Activated B cell treated with CpG ODN at 0.5 μM for 24 hours (primary cell): Measurements from ENCODE around the gene HSD17B2. TPM values are rescaled to one million over a fixed set of nuclear protein-coding genes. Genes with fewer than 3 reads are reported as not detected.
A peak's percentile ranks its signal among the peaks of the same experiment; 100 is the strongest.

Source experiments
- ATAC-seq: fragments of 200-7000 bp; cut with Tn5 transposase; one replicate; pipeline ENCODE4 v1.10.0; 2021; ENCODE audit warnings: low read depth, mild to moderate bottlenecking, moderate library complexity
- CTCF ChIA-PET: fragments of 350-600 bp; sonication (Branson Sonifier 250); formaldehyde crosslinking; loops from one replicate; lab custom pipeline; 2021; ENCODE audit warnings: antibody characterized with exemption; lab: Charles Lee
- POLR2A ChIA-PET: fragments of 350-600 bp; sonication (Branson Sonifier 250); formaldehyde crosslinking; loops from one replicate; lab custom pipeline; 2021; ENCODE audit warnings: antibody characterized with exemption; lab: Charles Lee
- DNase-seq: peaks from one replicate; pipeline ENCODE4 v3.0.0; 2022
- H3K27ac Mint-ChIP-seq: one replicate; pipeline ENCODE4 v1.8.0; 2020; ENCODE audit warnings: mixed read lengths
- H3K27me3 Mint-ChIP-seq: one replicate; pipeline ENCODE4 v1.8.0; 2021; ENCODE audit warnings: mixed read lengths
- H3K36me3 Mint-ChIP-seq: one replicate; pipeline ENCODE4 v1.8.0; 2021; ENCODE audit warnings: low read depth, mixed read lengths
- H3K4me1 Mint-ChIP-seq: one replicate; pipeline ENCODE4 v1.8.0; 2021; ENCODE audit warnings: mixed read lengths
- H3K4me3 Mint-ChIP-seq: one replicate; pipeline ENCODE4 v1.8.0; 2020; ENCODE audit warnings: mild to moderate bottlenecking, mixed read lengths
- H3K9me3 Mint-ChIP-seq: one replicate; pipeline ENCODE4 v1.8.0; 2020; ENCODE audit warnings: mixed read lengths
- intact Hi-C: fragments of 100-400 bp; cut with micrococcal nuclease; formaldehyde crosslinking; loops from one replicate; pipeline ENCODE4 v1.15.1; 2024
- total RNA-seq: library from RNA; stranded (reverse); gene quantifications from 2 replicates; pipeline ENCODE4 v1.2.3, GENCODE V29; 2022
- TF ChIP-seq, protein P1 (sequence below): fragments of 200-600 bp; IDR thresholded peaks from one replicate; pipeline ENCODE4 v1.8.0; 2022; ENCODE audit warnings: antibody characterized with exemption, mild to moderate bottlenecking

HSD17B2 gene
- total RNA-seq, 1 donor from 2014 or later: not detected

DNA sequence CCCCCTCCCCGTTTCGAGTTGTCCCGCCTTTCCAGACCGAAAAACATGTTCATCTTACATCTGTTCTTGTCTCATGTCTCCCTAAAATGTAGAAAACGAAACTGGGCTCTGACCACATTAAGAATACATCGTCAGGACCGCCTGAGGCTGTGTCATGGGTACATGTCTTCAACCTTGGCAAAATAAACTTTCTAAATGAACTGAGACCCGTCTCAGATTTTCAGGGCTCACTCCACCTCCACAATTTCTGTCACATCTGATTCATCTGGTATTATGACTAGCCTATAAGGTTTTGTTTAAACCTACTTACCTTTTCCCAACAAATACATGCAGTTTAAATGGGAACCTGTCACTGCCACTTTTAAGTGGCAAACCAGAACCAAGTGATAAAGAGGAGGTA, 24.4 kb upstream of the HSD17B2 start:
- H3K27me3 Mint-ChIP-seq: peaks cover 10% of the 10 kb centered on the region
- peaks cover 29% of the 10 kb centered on the region for H3K36me3 Mint-ChIP-seq
- H3K27ac Mint-ChIP-seq: no peak overlapping the region
- peak overlapping the region; percentile 83 for H3K4me3 Mint-ChIP-seq
- intact Hi-C loops: loop anchor here (10.0 kb wide), 1 partner anchor 56 kb away; no protein-coding TSS in a partner anchor
- H3K9me3 Mint-ChIP-seq: peaks cover 24% of the 10 kb centered on the region
- TF ChIP-seq, protein P1, sequence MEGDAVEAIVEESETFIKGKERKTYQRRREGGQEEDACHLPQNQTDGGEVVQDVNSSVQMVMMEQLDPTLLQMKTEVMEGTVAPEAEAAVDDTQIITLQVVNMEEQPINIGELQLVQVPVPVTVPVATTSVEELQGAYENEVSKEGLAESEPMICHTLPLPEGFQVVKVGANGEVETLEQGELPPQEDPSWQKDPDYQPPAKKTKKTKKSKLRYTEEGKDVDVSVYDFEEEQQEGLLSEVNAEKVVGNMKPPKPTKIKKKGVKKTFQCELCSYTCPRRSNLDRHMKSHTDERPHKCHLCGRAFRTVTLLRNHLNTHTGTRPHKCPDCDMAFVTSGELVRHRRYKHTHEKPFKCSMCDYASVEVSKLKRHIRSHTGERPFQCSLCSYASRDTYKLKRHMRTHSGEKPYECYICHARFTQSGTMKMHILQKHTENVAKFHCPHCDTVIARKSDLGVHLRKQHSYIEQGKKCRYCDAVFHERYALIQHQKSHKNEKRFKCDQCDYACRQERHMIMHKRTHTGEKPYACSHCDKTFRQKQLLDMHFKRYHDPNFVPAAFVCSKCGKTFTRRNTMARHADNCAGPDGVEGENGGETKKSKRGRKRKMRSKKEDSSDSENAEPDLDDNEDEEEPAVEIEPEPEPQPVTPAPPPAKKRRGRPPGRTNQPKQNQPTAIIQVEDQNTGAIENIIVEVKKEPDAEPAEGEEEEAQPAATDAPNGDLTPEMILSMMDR: no peak
- H3K4me1 Mint-ChIP-seq: peaks cover 13% of the 10 kb centered on the region
- ChIA-PET CTCF (no interaction called here), POLR2A (no interaction called here)
- no peak for DNase-seq
- no peak for ATAC-seq

DNA sequence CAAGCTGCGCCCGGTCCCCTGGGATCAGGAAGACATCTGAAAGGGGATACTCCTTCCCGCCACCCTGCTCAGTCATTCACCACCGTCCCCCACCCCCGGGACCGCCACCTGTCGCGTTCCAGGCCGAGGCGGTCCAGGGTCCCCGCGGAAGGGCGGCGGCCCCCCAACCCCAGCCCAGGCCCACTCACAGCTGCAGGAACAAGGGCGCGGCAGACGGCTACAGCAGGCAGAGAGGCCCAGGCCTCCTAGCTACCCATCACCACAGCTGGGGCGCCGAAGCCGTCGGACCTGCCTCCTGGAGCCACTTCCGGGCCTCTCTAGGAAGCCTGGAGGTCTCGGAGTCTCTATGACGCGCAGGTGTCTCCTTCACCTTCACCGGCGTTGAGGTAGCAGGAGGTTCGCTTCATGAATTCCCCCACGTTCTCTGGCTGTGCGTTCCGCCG, 23.8 kb upstream of the HSD17B2 start, which contains the start of gene SDR42E1:
TSS of gene SDR42E1 (minus strand) at position 272 of the 443 bp plus-strand sequence. CDS start 10,612 bp downstream, outside the sequence.
- Mint-ChIP-seq H3K27ac (peak within 1 kb of the TSS; percentile 72), H3K27me3 (peaks cover 10% of the 10 kb centered on the region), H3K36me3 (peaks cover 29% of the 10 kb centered on the region), H3K4me3 (peak within 1 kb of the TSS; percentile 83), H3K9me3 (peaks cover 24% of the 10 kb centered on the region), H3K4me1 (peaks cover 13% of the 10 kb centered on the region)
- ATAC-seq (peak; percentile 97), DNase-seq (peak; percentile 46)
- intact Hi-C loops: loop anchor here (10.0 kb wide), 1 partner anchor 56 kb away; no protein-coding TSS in a partner anchor
- ChIA-PET POLR2A (interaction anchor here (0.6 kb wide), 1 partner anchor 296 kb away, joined by 3 read pairs; no protein-coding TSS in a partner anchor), CTCF (no interaction called here)
- TF ChIP-seq, protein P1: no peak

DNA sequence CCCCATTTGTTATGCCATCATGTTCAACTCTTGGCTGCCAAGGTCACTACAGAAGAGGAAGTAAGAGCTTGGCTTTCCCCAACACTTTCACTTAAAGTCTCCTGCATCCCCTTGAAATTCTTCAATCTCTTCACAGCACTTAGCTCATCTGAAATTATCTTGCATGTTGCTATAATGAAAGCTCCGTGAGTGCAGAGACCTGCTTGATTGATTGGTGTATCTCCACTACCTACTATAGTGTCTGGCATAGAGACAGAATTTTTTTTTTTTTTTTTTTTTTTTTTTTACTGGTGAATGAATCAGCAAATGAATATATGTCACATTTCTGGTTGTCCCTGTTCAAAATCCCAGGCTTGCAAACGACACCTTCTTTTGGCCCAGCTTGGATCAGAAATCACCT, 21.9 kb upstream of the HSD17B2 start:
- no peak overlapping the region for H3K27ac Mint-ChIP-seq
- DNase-seq: no peak
- intact Hi-C loops: loop anchor here (10.0 kb wide), 1 partner anchor 58 kb away; no protein-coding TSS in a partner anchor
- ATAC-seq: no peak
- ChIA-PET CTCF (no interaction called here), POLR2A (interaction anchor here (0.7 kb wide), 1 partner anchor 577 kb away, joined by 6 read pairs; no protein-coding TSS in a partner anchor)
- TF ChIP-seq, protein P1: no peak
- H3K27me3 Mint-ChIP-seq: peaks cover 14% of the 10 kb centered on the region
- H3K9me3 Mint-ChIP-seq: peaks cover 21% of the 10 kb centered on the region
- H3K4me3 Mint-ChIP-seq: no peak overlapping the region
- H3K4me1 Mint-ChIP-seq: peaks cover 13% of the 10 kb centered on the region
- peaks cover 12% of the 10 kb centered on the region for H3K36me3 Mint-ChIP-seq

DNA sequence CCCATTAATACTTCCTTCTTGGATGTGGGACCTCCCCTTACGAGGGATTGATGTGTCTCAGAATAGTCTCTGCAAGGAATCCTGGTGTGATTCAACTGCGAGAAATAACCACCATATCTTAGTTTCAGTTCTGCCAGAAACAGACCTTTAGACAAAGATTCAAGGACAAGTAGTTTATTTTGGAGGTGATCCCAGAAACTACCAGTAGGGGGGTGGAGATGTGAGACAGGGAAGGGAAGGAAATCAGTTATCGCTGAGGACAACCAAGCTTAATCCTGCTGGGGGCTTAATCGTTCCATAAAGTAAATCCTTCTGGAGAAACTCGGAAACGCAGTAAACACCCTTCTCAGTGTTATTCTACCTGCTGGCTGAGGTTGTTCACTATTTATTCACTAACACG, 18.8 kb upstream of the HSD17B2 start:
- H3K27me3 Mint-ChIP-seq: peaks cover 29% of the 10 kb centered on the region
- no peak for ATAC-seq
- TF ChIP-seq, protein P1: no peak
- no peak overlapping the region for H3K27ac Mint-ChIP-seq
- DNase-seq: no peak
- CTCF ChIA-PET: no interaction called here
- POLR2A ChIA-PET: no interaction called here
- intact Hi-C loops: loop anchor here (10.0 kb wide), 1 partner anchor 61 kb away; no protein-coding TSS in a partner anchor
- H3K4me1 Mint-ChIP-seq: peaks cover 4% of the 10 kb centered on the region
- H3K9me3 Mint-ChIP-seq: peaks cover 12% of the 10 kb centered on the region
- no peak overlapping the region for H3K4me3 Mint-ChIP-seq
- H3K36me3 Mint-ChIP-seq: peaks cover 3% of the 10 kb centered on the region

DNA sequence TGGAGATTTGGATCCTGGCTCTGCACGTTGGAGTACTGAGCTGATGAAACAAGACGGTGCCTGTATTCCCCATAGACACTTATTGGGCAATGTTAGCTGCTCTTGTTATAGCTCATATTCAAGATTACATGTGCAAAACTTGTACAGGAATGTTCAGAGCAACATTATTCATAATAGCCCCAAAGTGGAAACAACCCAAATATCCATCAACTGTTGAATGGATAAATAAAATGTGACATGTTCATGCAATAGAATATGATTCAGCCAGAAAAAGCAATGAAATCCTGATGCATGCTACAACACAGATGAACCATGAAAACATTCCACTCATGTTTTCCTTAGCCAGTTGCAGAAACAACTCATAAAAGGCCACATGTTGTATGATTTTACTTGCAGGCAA, 18.1 kb upstream of the HSD17B2 start:
- H3K36me3 Mint-ChIP-seq: no peaks in the 10 kb centered on the region
- DNase-seq (no peak), ATAC-seq (no peak)
- intact Hi-C loops: loop anchor here (10.0 kb wide), 1 partner anchor 62 kb away; no protein-coding TSS in a partner anchor
- ChIA-PET POLR2A (no interaction called here), CTCF (no interaction called here)
- H3K27ac Mint-ChIP-seq: no peak overlapping the region
- H3K4me3 Mint-ChIP-seq: no peak overlapping the region
- peaks cover 29% of the 10 kb centered on the region for H3K27me3 Mint-ChIP-seq
- no peaks in the 10 kb centered on the region for H3K4me1 Mint-ChIP-seq
- TF ChIP-seq, protein P1: no peak
- peaks cover 12% of the 10 kb centered on the region for H3K9me3 Mint-ChIP-seq
